GM10266 (cell line): Measurements from ENCODE around the gene CDH4.

ENCODE experiments used
- DNase-seq: peaks from one replicate; pipeline ENCODE4 v3.0.0; 2012; ENCODE audit errors: extremely low spot score
- TF ChIP-seq, protein P1 (sequence below): IDR thresholded peaks from 2 replicates; pipeline ENCODE4 v1.5.1; 2012; ENCODE audit warnings: mild to moderate bottlenecking, low read depth; ENCODE audit not compliant: control insufficient read depth, insufficient read depth; ENCODE audit errors: missing control alignments

CDH4 gene

DNA sequence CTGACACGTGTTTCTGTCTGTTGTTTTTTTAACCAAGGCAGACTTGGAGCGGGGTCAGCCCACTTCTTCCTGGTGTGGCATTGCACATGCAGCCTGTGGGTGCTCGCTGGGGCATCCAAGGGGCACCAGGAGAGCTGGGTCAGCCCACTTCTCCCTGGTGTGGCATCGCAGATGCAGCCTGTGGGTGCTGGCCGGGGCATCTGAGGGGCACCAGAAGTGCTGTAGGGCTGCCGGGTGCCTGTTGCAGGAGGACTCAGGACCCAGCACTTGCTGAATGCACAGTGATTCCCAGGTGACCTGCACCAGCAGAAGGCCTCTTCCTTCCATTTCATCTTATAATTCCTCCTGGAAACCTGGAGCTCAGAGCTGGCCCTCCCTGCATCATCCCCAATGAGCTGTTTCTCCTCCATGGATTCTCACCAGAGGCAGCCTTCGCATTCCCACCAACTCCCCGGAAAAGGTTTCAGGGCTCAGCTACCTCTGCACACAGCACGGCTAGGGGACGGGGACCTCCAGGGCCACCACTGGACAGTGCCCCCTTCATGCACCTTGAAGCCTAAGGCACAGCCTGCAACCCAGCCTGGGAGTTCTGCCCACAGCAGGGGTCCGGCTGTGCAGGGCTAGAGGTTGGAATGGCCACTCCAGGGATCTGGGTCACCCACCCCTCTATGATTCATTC is 594.8 kb downstream of the CDH4 start:
- TF ChIP-seq, protein P1, sequence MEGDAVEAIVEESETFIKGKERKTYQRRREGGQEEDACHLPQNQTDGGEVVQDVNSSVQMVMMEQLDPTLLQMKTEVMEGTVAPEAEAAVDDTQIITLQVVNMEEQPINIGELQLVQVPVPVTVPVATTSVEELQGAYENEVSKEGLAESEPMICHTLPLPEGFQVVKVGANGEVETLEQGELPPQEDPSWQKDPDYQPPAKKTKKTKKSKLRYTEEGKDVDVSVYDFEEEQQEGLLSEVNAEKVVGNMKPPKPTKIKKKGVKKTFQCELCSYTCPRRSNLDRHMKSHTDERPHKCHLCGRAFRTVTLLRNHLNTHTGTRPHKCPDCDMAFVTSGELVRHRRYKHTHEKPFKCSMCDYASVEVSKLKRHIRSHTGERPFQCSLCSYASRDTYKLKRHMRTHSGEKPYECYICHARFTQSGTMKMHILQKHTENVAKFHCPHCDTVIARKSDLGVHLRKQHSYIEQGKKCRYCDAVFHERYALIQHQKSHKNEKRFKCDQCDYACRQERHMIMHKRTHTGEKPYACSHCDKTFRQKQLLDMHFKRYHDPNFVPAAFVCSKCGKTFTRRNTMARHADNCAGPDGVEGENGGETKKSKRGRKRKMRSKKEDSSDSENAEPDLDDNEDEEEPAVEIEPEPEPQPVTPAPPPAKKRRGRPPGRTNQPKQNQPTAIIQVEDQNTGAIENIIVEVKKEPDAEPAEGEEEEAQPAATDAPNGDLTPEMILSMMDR, result no peak
- DNase-seq, result no peak

DNA sequence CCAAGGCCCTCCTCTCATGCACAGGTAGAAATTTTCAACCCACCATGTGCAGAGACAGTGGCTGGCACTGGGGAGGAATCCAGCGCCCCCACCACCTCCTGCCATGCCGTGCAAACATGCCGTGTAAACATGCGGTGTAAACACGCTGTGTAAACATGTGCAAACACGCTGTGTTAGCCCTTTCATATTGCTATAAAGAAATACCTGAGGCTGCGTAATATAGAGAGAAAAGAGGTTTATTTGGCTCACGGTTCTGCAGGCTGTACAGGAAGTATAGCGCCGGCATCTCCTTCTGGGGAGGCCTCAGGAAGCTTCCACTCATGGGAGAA is 595.3 kb downstream of the CDH4 start:
- TF ChIP-seq, protein P1, result no peak
- DNase-seq, result no peak

DNA sequence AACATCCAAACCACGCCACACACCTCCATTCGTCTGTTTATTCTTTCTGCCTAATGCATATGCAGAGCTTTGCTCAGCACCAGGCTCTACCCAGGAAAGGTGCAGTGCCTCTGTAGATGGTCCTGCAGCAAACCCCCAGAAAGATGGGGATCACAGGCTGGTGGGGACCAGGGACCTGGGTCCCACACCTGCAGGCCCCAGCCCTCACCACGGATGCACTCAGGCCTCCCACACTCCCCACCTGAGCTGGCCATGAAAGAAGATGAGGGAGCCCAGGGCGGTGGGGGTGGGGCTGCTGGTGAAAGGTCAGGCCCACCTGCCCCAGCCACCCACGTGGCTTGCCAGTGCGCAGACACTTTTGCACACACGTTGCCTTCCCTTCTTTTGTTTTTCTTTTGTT is 595.9 kb downstream of the CDH4 start:
- TF ChIP-seq, protein P1, result no peak
- no peak for DNase-seq

DNA sequence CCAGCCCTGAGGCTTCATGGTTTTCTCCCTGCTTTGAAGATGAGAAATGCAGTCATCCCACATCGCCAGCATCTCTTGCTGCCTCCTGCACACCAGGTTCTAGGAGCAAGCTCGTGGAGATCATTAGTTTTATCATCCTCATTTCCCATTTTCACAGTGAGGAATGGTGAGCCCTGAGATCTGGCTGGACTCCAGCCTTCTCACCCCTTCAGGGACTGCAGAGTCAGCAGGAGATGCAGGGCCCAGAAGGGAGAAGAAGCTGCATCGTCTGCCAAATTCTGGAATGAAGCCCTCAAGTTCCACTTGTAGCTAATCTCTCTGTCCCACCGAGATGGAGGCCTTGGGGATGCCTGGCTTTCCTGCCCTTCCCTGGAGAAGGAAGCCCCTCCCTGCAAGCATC is 596.8 kb downstream of the CDH4 start:
- DNase-seq, result no peak
- TF ChIP-seq, protein P1, result no peak

DNA sequence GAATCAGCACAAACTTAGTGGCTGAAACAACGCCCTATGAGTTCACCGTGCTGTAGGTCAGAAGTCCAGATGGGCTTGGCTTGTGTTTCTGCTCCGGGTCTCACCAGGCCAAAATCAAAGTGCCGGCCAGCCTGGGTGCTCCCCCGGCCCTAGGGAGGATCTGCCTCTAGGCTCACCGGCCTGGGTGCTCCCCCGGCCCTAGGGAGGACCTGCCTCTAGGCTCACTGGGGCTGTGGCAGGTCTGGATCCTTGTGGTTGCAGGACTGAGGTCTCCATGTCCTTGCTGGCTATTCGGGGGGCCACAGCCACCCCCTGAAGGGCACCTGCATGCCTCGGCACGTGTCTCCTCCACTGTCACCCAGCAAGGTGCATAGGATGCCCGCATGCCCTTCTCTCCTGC is 597.3 kb downstream of the CDH4 start:
- TF ChIP-seq, protein P1, result no peak

DNA sequence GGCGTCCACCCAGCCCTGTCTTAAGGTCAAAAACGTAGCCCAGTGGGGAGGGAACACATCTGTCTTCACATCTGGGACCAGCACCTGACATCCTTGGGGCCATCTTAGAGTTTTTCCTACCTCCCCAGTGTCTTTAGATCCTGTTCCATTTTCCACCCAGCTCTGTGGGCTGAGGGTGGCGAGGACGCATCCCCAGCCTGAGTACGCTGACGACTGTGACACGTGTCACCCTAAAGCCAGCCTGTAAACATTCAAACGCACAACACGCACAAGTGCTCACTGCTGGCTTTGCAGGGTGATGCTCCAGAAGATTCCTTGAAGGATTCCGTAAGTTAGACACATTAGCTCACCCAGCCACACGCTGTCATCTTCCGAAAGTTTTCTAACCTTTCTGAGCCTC is 597.8 kb downstream of the CDH4 start:
- DNase-seq, result no peak
- TF ChIP-seq, protein P1, result no peak

More for the DNA sequence above, 597.3 kb downstream of the CDH4 start:
- DNase-seq, result no peak

DNA sequence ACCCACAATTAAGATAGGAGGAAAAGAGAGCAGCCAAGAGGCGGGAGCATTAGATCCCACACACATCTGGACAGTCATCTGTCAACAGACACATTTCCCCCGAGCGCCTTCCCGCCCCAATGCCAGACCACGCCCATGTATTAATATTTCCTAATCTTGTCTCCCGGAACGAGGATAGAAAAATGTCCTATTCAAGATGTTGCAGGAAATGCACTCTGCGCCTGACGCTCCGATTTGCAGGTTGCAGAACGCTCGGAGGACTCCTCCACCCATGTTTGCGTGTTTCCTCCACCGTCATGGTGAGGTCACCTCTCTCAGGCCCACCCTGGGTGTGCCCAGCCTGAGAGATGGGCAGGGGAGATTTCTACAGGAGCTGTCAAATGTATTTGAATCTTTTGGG is 598.4 kb downstream of the CDH4 start:
- TF ChIP-seq, protein P1, result no peak

More for the DNA sequence above, 598.4 kb downstream of the CDH4 start:
- no peak for DNase-seq
